GM12875 (cell line): ENCODE measurements around the gene ATP1A4.
"Not testable (repeated sequence)": the region's sequence is repeated elsewhere in the genome, so short reads cannot be mapped to it uniquely, and the experiment has no call there.

Experiments
- H3K4me3 ChIP-seq: one replicate; pipeline ENCODE4 v1.5.1; 2011; ENCODE audit warnings: low read depth, low read length, control low read depth
- CTCF ChIP-seq: IDR thresholded peaks from 2 replicates; pipeline ENCODE4 v1.5.1; 2011; ENCODE audit warnings: low read depth, mild to moderate bottlenecking, control low read depth, inconsistent platforms, low read length, moderate library complexity, borderline replicate concordance; ENCODE audit not compliant: insufficient read depth

Gene ATP1A4

GRCh38 chr1:160123726-160124125 lies 27.7 kb upstream of the ATP1A4 start:
- TF ChIP-seq CTCF, result no peak
- H3K4me3 ChIP-seq, result no peak overlapping the region

DNA sequence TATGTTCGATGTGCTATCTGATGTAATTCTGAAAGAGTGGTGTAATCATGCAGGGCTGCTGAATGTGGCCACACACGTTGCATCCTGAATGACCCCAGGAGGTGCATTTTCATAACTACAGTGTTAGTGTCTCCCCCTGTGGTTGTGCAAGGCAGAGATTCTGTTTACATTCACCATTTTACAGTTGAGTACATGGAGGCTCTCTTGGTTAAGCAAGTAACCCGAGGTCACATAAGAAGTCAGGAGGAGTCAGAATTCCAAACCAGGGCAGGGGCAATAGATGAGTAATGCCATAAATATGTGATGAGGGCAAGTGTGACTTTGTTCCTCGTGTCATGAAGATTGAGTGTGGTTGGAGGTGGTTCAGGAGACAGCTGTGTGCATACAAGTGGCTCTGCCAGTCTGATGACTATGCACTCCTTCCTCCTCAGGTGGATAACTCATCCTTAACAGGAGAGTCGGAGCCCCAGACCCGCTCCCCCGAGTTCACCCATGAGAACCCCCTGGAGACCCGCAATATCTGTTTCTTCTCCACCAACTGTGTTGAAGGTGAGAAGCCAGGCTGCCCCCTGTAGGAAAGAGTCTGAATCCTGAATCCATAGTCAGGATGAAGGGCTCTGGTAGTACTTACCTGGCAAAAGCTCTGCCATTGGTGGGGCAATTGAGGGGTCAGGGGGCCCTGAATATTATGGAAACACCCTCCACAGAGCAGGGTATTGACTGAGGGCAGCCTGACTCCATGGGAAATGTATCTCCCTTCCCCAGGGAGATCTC lies 26.5 kb upstream of the ATP1A4 start:
- TF ChIP-seq CTCF, result no peak
- H3K4me3 ChIP-seq, result no peak overlapping the region

DNA sequence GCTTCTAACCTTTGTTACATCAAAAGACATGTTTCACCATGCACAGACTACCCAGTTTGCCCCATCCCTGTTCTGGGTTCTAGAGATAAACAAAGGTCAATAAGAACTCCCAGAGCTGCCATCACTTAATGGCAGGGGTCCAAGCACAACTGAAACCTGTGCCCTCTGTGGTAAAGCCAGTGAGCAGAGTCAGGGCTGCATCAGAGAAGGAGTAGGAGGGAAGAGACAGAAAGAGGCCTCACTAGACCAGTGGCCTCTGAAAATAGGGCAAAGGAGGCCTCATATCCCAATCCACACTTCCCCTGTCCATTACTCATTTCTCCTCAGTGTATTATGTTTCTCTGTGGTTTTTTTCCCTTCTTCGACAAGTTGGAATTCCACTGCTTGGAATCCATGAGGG lies 25.7 kb upstream of the ATP1A4 start:
- H3K4me3 ChIP-seq, result no peak overlapping the region
- TF ChIP-seq CTCF, result no peak

DNA sequence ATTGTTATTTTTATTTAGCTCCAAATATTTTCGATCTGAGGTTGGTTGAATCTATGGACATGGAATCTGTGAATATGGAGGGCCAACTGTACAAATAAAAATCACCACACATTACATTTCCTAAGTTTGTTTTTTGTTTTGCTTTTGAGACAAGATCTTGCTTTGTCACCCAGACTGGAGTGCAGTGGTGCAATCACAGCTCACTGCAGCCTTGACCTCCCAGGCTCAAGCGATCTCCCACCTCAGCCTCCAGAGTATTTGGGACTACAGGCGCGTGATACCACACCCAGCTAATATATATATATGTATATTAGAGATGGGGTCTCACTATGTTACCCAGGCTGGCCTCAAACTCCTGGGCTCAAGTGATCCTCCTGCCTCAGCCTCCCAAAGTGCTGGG lies 25.1 kb upstream of the ATP1A4 start:
- H3K4me3 ChIP-seq, result not testable (repeated sequence)

GRCh38 chr1:160127381-160127780 lies 24.0 kb upstream of the ATP1A4 start:
- H3K4me3 ChIP-seq, result no peak overlapping the region
- no peak for TF ChIP-seq CTCF

GRCh38 chr1:160127865-160128523 lies 23.4 kb upstream of the ATP1A4 start:
- H3K4me3 ChIP-seq, result no peak overlapping the region
- no peak for TF ChIP-seq CTCF

DNA sequence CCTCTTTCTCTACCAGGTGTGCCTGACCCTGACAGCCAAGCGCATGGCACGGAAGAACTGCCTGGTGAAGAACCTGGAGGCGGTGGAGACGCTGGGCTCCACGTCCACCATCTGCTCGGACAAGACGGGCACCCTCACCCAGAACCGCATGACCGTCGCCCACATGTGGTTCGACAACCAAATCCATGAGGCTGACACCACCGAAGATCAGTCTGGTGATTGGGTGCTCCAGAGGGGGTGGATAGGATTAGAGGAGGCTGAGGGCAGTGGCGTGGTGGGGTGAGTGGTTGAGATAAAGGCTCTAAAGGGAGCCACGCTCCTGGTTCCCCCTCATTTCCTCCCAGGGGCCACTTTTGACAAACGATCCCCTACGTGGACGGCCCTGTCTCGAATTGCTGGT lies 22.8 kb upstream of the ATP1A4 start:
- H3K4me3 ChIP-seq, result no peak overlapping the region
- no peak for TF ChIP-seq CTCF
